CD4-positive, alpha-beta memory T cell (primary cell): ENCODE data around the gene ACADVL. TPM values are rescaled to one million over a fixed set of nuclear protein-coding genes. Genes with fewer than 3 reads are reported as not detected.

Source experiments
- CTCF ChIA-PET: fragments of 350-600 bp; sonication (Branson Sonifier 250); formaldehyde crosslinking; loops from one replicate; lab custom pipeline; 2021; ENCODE audit warnings: inconsistent platforms; ENCODE audit not compliant: partially characterized antibody; lab: Charles Lee
- POLR2A ChIA-PET: fragments of 350-600 bp; sonication (Branson Sonifier 250); formaldehyde crosslinking; loops from one replicate; lab custom pipeline; 2021; ENCODE audit not compliant: partially characterized antibody; lab: Charles Lee
- DNase-seq, 5 donors: peaks; one replicate each; pipeline versions ENCODE4 v3.0.0 to v3.0.0-alpha.2; 2020 to 2022; ENCODE audit warnings: mixed read lengths in 1 of 5
- H3K27ac ChIP-seq: one replicate; pipeline ENCODE4 v1.7.0; 2013; ENCODE audit warnings: low read depth, low read length
- H3K27me3 ChIP-seq: 2 replicates; pipeline ENCODE4 v1.7.0; 2013; ENCODE audit warnings: mild to moderate bottlenecking, low read length, moderate library complexity; ENCODE audit not compliant: insufficient read depth
- H3K36me3 ChIP-seq: 2 replicates; pipeline ENCODE4 v1.7.0; 2013; ENCODE audit warnings: mild to moderate bottlenecking, low read length, moderate library complexity; ENCODE audit not compliant: insufficient read depth
- H3K4me1 ChIP-seq: 2 replicates; pipeline ENCODE4 v1.7.0; 2013; ENCODE audit warnings: mild to moderate bottlenecking, low read length, moderate library complexity; ENCODE audit not compliant: insufficient read depth
- H3K4me3 ChIP-seq, 2 donors: one replicate each; pipeline ENCODE4 v1.7.0; 2013; ENCODE audit warnings: low read length in 2 of 2, mild to moderate bottlenecking in 1 of 2
- H3K9me3 ChIP-seq, 2 donors: one replicate each; pipeline ENCODE4 v1.7.0; 2013; ENCODE audit warnings: low read length in 2 of 2, control low read depth in 1 of 2; ENCODE audit not compliant: control insufficient read depth in 1 of 2
- H3K27ac Mint-ChIP-seq, 7 donors: one replicate each; pipeline ENCODE4 v1.8.0; 2020 to 2021; ENCODE audit warnings: mixed read lengths in 7 of 7, mild to moderate bottlenecking in 6 of 7, inconsistent platforms in 3 of 7, moderate library complexity in 3 of 7
- H3K27me3 Mint-ChIP-seq, 2 donors: one replicate each; pipeline ENCODE4 v1.8.0; 2020 to 2021; ENCODE audit warnings: mixed read lengths in 2 of 2
- H3K36me3 Mint-ChIP-seq, 2 donors: one replicate each; pipeline ENCODE4 v1.8.0; 2020 to 2021; ENCODE audit warnings: mixed read lengths in 2 of 2, inconsistent platforms in 1 of 2, mild to moderate bottlenecking in 1 of 2
- H3K4me1 Mint-ChIP-seq, 4 donors: one replicate each; pipeline ENCODE4 v1.8.0; 2020 to 2021; ENCODE audit warnings: mixed read lengths in 4 of 4, mild to moderate bottlenecking in 1 of 4
- H3K4me3 Mint-ChIP-seq, 8 donors: one replicate each; pipeline ENCODE4 v1.8.0; 2020 to 2021; ENCODE audit warnings: mixed read lengths in 8 of 8, mild to moderate bottlenecking in 7 of 8, moderate library complexity in 6 of 8, inconsistent platforms in 3 of 8
- H3K9me3 Mint-ChIP-seq, 8 donors: one replicate each; pipeline ENCODE4 v1.8.0; 2020 to 2021; ENCODE audit warnings: mixed read lengths in 8 of 8, mild to moderate bottlenecking in 5 of 8, inconsistent platforms in 3 of 8, moderate library complexity in 1 of 8
- intact Hi-C: fragments of 100-400 bp; cut with micrococcal nuclease; formaldehyde crosslinking; loops from one replicate; pipeline ENCODE4 v1.15.1; 2023
- polyA plus RNA-seq, 2 donors: library from polyadenylated mRNA; unstranded; fragments of 300-500 nt; fragmentation: Illumina TruSeq; gene quantifications; one replicate each; pipeline ENCODE4 v1.2.3, GENCODE V29; 2021
- total RNA-seq, 2 experiments: library from RNA; stranded (reverse); gene quantifications; one replicate each; pipeline ENCODE4 v1.2.3, GENCODE V29; 2021

Gene ACADVL
- total and polyA plus RNA-seq, 4 experiments from 2014 or later: 110 to 342 (median 229) TPM

- no peaks in the 10 kb centered on the region for H3K27me3 ChIP-seq
- H3K9me3 ChIP-seq: no peaks in the 10 kb centered on the region
- peak overlapping the region; percentile 54 to 89 for H3K4me3 ChIP-seq
- Mint-ChIP-seq H3K4me3 (peak overlapping the region; percentile 87 to 98 (median 92)), H3K27me3 (no peaks in the 10 kb centered on the region), H3K27ac (peak overlapping the region; percentile 93 to 98 (median 94)), H3K4me1 (peaks cover 25 to 55% (median 39%) of the 10 kb centered on the region in 4 donors), H3K36me3 (peaks cover 6 to 38% of the 10 kb centered on the region in 2 donors), H3K9me3 (no peaks in the 10 kb centered on the region)
- H3K36me3 ChIP-seq: peaks cover 23% of the 10 kb centered on the region
- H3K4me1 ChIP-seq: peaks cover 48% of the 10 kb centered on the region
- peak overlapping the region; percentile 80 for H3K27ac ChIP-seq
- intact Hi-C loops: loop anchor here (1.0 to 2.0 kb wide), 2 partner anchors 60 to 76 kb away; partner anchors contain the start of gene SLC2A4
- peak; percentile 51 to 69 (median 57) for DNase-seq
- POLR2A ChIA-PET: interaction anchor here (0.7 to 15.3 kb wide), 17 partner anchors 15 to 259 kb away, joined by 3 to 435 read pairs (median 5); partner anchors contain the start of genes ACAP1, DVL2, GABARAP and GPS2
- CTCF ChIA-PET: interaction anchor here (0.6 to 5.9 kb wide), 14 partner anchors 12 to 175 kb away, joined by 3 to 79 read pairs (median 5); partner anchors contain the start of genes ACAP1, DVL2, GABARAP and PHF23
Measured at GRCh38 chr17:7220593-7221277, 997 bp downstream of the ACADVL start.

GRCh38 chr17:7221278-7222092, 1.7 kb downstream of the ACADVL start:
- DNase-seq: peak in 1 of 5 donors; percentile 28
- Mint-ChIP-seq H3K27me3 (no peaks in the 10 kb centered on the region), H3K9me3 (no peaks in the 10 kb centered on the region), H3K4me3 (peak overlapping the region in 7 of 8 donors; percentile 11 to 98 (median 92)), H3K27ac (peak overlapping the region; percentile 93 to 98 (median 94)), H3K4me1 (peaks cover 20 to 48% (median 33%) of the 10 kb centered on the region in 4 donors), H3K36me3 (peaks cover 6 to 42% of the 10 kb centered on the region in 2 donors)
- no peak overlapping the region for H3K4me3 ChIP-seq
- peak overlapping the region; percentile 80 for H3K27ac ChIP-seq
- peaks cover 40% of the 10 kb centered on the region for H3K4me1 ChIP-seq
- H3K9me3 ChIP-seq: no peaks in the 10 kb centered on the region
- ChIA-PET POLR2A (interaction anchor here (0.7 to 15.3 kb wide), 13 partner anchors 14 to 173 kb away, joined by 3 to 435 read pairs (median 5); partner anchors contain the start of genes ACAP1, DVL2, GABARAP and GPS2), CTCF (interaction anchor here (0.6 to 5.9 kb wide), 13 partner anchors 11 to 176 kb away, joined by 3 to 79 read pairs (median 6); partner anchors contain the start of genes ACAP1, DVL2, GABARAP and PHF23)
- H3K36me3 ChIP-seq: peaks cover 26% of the 10 kb centered on the region
- intact Hi-C loops: loop anchor here (1.0 to 2.0 kb wide), 2 partner anchors 59 to 75 kb away; partner anchors contain the start of gene SLC2A4
- H3K27me3 ChIP-seq: no peaks in the 10 kb centered on the region

- H3K27me3 Mint-ChIP-seq: no peaks in the 10 kb centered on the region
- no peaks in the 10 kb centered on the region for H3K9me3 Mint-ChIP-seq
- H3K27ac Mint-ChIP-seq: peak overlapping the region in 4 of 7 donors; percentile 53 to 94 (median 78)
- H3K4me1 ChIP-seq: peaks cover 34% of the 10 kb centered on the region
- H3K4me3 Mint-ChIP-seq: peak overlapping the region in 1 of 8 donors; percentile 17
- H3K36me3 Mint-ChIP-seq: peaks cover 6 to 47% of the 10 kb centered on the region in 2 donors
- ChIA-PET CTCF (interaction anchor here (2.2 to 5.9 kb wide), 4 partner anchors 10 to 75 kb away, joined by 6 to 79 read pairs (median 28); partner anchors contain the start of gene DVL2), POLR2A (interaction anchor here (15.3 kb wide), 1 partner anchor 13 kb away, joined by 435 read pairs; the partner anchor contains the start of genes DVL2, GABARAP and PHF23)
- intact Hi-C loops: no loop called here
- H3K27ac ChIP-seq: no peak overlapping the region
- peak in 1 of 5 donors; percentile 17 for DNase-seq
- peaks cover 19 to 43% (median 29%) of the 10 kb centered on the region in 4 donors for H3K4me1 Mint-ChIP-seq
- no peaks in the 10 kb centered on the region for H3K9me3 ChIP-seq
- no peak overlapping the region for H3K4me3 ChIP-seq
- no peaks in the 10 kb centered on the region for H3K27me3 ChIP-seq
- H3K36me3 ChIP-seq: peaks cover 34% of the 10 kb centered on the region
Measured at GRCh38 chr17:7222093-7222971, 2.6 kb downstream of the ACADVL start.

- CTCF ChIA-PET: interaction anchor here (5.9 kb wide), 1 partner anchor 75 kb away, joined by 79 read pairs; no protein-coding TSS in a partner anchor
- POLR2A ChIA-PET: interaction anchor here (15.3 kb wide), 1 partner anchor 13 kb away, joined by 435 read pairs; the partner anchor contains the start of genes DVL2, GABARAP and PHF23
- no peaks in the 10 kb centered on the region for H3K9me3 Mint-ChIP-seq
- intact Hi-C loops: no loop called here
- Histone ChIP-seq H3K9me3 (no peaks in the 10 kb centered on the region), H3K27ac (no peak overlapping the region), H3K27me3 (no peaks in the 10 kb centered on the region), H3K36me3 (peaks cover 39% of the 10 kb centered on the region), H3K4me1 (peaks cover 30% of the 10 kb centered on the region), H3K4me3 (no peak overlapping the region)
- H3K36me3 Mint-ChIP-seq: peaks cover 7 to 47% of the 10 kb centered on the region in 2 donors
- peak overlapping the region in 1 of 8 donors; percentile 17 for H3K4me3 Mint-ChIP-seq
- peak in 1 of 5 donors; percentile 21 for DNase-seq
- peak overlapping the region in 2 of 7 donors; percentile 50 to 82 for H3K27ac Mint-ChIP-seq
- H3K27me3 Mint-ChIP-seq: no peaks in the 10 kb centered on the region
- H3K4me1 Mint-ChIP-seq: peaks cover 18 to 38% (median 26%) of the 10 kb centered on the region in 4 donors
Measured at GRCh38 chr17:7222972-7223292, 3.2 kb downstream of the ACADVL start.

- ChIA-PET POLR2A (interaction anchor here (15.3 kb wide), 1 partner anchor 12 kb away, joined by 435 read pairs; the partner anchor contains the start of genes DVL2, GABARAP and PHF23), CTCF (interaction anchor here (5.9 kb wide), 1 partner anchor 74 kb away, joined by 79 read pairs; no protein-coding TSS in a partner anchor)
- intact Hi-C loops: no loop called here
- Histone ChIP-seq H3K9me3 (no peaks in the 10 kb centered on the region), H3K27me3 (no peaks in the 10 kb centered on the region), H3K4me1 (peaks cover 26% of the 10 kb centered on the region), H3K27ac (no peak overlapping the region), H3K36me3 (peaks cover 39% of the 10 kb centered on the region), H3K4me3 (no peak overlapping the region)
- Mint-ChIP-seq H3K36me3 (peaks cover 11 to 51% of the 10 kb centered on the region in 2 donors), H3K4me3 (no peak overlapping the region), H3K4me1 (peaks cover 17 to 34% (median 25%) of the 10 kb centered on the region in 4 donors), H3K27me3 (no peaks in the 10 kb centered on the region), H3K27ac (peak overlapping the region in 3 of 7 donors; percentile 6 to 50 (median 23)), H3K9me3 (no peaks in the 10 kb centered on the region)
- peak in 1 of 5 donors; percentile 9 for DNase-seq
Measured at GRCh38 chr17:7223375-7223774, 3.6 kb downstream of the ACADVL start.

GRCh38 chr17:7224110-7224509, 4.4 kb downstream of the ACADVL start:
- H3K4me3 Mint-ChIP-seq: no peak overlapping the region
- POLR2A ChIA-PET: interaction anchor here (1.1 to 15.3 kb wide), 2 partner anchors 12 to 21 kb away, joined by 3 to 435 read pairs; partner anchors contain the start of genes DVL2, GABARAP and PHF23
- peaks cover 44% of the 10 kb centered on the region for H3K36me3 ChIP-seq

More at GRCh38 chr17:7224110-7224509, 4.4 kb downstream of the ACADVL start:
- DNase-seq: peak in 1 of 5 donors; percentile 26
- no peaks in the 10 kb centered on the region for H3K27me3 Mint-ChIP-seq
- H3K4me1 Mint-ChIP-seq: peaks cover 17 to 26% (median 21%) of the 10 kb centered on the region in 4 donors
- intact Hi-C loops: no loop called here
- no peaks in the 10 kb centered on the region for H3K27me3 ChIP-seq
- no peaks in the 10 kb centered on the region for H3K9me3 ChIP-seq
- peaks cover 12 to 56% of the 10 kb centered on the region in 2 donors for H3K36me3 Mint-ChIP-seq
- peak overlapping the region in 1 of 7 donors; percentile 68 for H3K27ac Mint-ChIP-seq
- CTCF ChIA-PET: interaction anchor here (1.3 kb wide), 1 partner anchor 73 kb away, joined by 3 read pairs; no protein-coding TSS in a partner anchor
- H3K27ac ChIP-seq: no peak overlapping the region
- no peaks in the 10 kb centered on the region for H3K9me3 Mint-ChIP-seq
- no peak overlapping the region for H3K4me3 ChIP-seq
- H3K4me1 ChIP-seq: peaks cover 19% of the 10 kb centered on the region
